Neuronal stem cell (in vitro differentiated cells): ENCODE data around the gene TAAR2.

Experiments used
- DNase-seq: peaks from one replicate; pipeline ENCODE4 v3.0.0-alpha.2; 2013; ENCODE audit warnings: low spot score
- H2AFZ ChIP-seq: one replicate; pipeline ENCODE4 v1.6.1; 2013; ENCODE audit warnings: mild to moderate bottlenecking, low read length, inconsistent platforms
- H2AK5ac ChIP-seq: 2 replicates; pipeline ENCODE4 v1.6.1; 2013; ENCODE audit warnings: low read depth, mild to moderate bottlenecking, inconsistent platforms, low read length, moderate library complexity, mixed read lengths
- H2BK120ac ChIP-seq: 2 replicates; pipeline ENCODE4 v1.6.1; 2013; ENCODE audit warnings: low read depth, mild to moderate bottlenecking, inconsistent platforms, low read length, moderate library complexity, mixed read lengths
- H2BK12ac ChIP-seq: one replicate; pipeline ENCODE4 v1.6.1; 2013; ENCODE audit warnings: low read length, inconsistent platforms
- H2BK15ac ChIP-seq: 2 replicates; pipeline ENCODE4 v1.6.1; 2013; ENCODE audit warnings: mild to moderate bottlenecking, low read length, inconsistent platforms, mixed read lengths
- H2BK5ac ChIP-seq: one replicate; pipeline ENCODE4 v1.6.1; 2013; ENCODE audit warnings: inconsistent platforms, mild to moderate bottlenecking, low read length, moderate library complexity
- H3K14ac ChIP-seq: one replicate; pipeline ENCODE4 v1.6.1; 2013; ENCODE audit warnings: low read length, inconsistent platforms
- H3K18ac ChIP-seq: 2 replicates; pipeline ENCODE4 v1.6.1; 2013; ENCODE audit warnings: low read length, inconsistent platforms
- H3K23ac ChIP-seq: 2 replicates; pipeline ENCODE4 v1.6.1; 2013; ENCODE audit warnings: low read depth, mild to moderate bottlenecking, mixed read lengths, low read length, inconsistent platforms; ENCODE audit not compliant: poor library complexity
- H3K27ac ChIP-seq: replicated peaks from 3 replicates; pipeline ENCODE4 v1.5.1; 2013; ENCODE audit warnings: low read length, inconsistent platforms
- H3K27me3 ChIP-seq, 3 experiments: 2 replicates each; pipeline ENCODE4 v1.6.1; 2013; ENCODE audit warnings: low read length in 3 of 3, mild to moderate bottlenecking in 2 of 3, inconsistent platforms in 1 of 3, low read depth in 1 of 3, mixed read lengths in 1 of 3, moderate library complexity in 1 of 3; ENCODE audit not compliant: control insufficient read depth in 3 of 3, insufficient read depth in 3 of 3
- H3K36me3 ChIP-seq, 2 donors: replicated peaks in 1 of 2; 2 replicates each; pipeline ENCODE4 v1.6.1; 2013; ENCODE audit warnings: low read length in 2 of 2; ENCODE audit not compliant: control insufficient read depth in 2 of 2, insufficient read depth in 2 of 2
- H3K4ac ChIP-seq: 2 replicates; pipeline ENCODE4 v1.6.1; 2013; ENCODE audit warnings: inconsistent platforms, mild to moderate bottlenecking, low read length, moderate library complexity
- H3K4me1 ChIP-seq, 2 donors: 1 replicate in 1 of 2; 2 replicates in 1 of 2; pipeline ENCODE4 v1.6.1; 2013; ENCODE audit warnings: low read length in 2 of 2, low read depth in 1 of 2; ENCODE audit not compliant: control insufficient read depth in 2 of 2, insufficient read depth in 1 of 2
- H3K4me2 ChIP-seq: one replicate; pipeline ENCODE4 v1.6.1; 2013; ENCODE audit warnings: mild to moderate bottlenecking, low read length, inconsistent platforms; ENCODE audit not compliant: insufficient read depth, poor library complexity, severe bottlenecking
- H3K4me3 ChIP-seq, 2 donors: 2 replicates each; pipeline ENCODE4 v1.5.1; 2013; ENCODE audit warnings: low read length in 2 of 2, mild to moderate bottlenecking in 2 of 2, inconsistent platforms in 1 of 2, moderate library complexity in 1 of 2
- H3K79me1 ChIP-seq: one replicate; pipeline ENCODE4 v1.6.1; 2013; ENCODE audit warnings: low read depth, mild to moderate bottlenecking, inconsistent platforms, low read length, moderate library complexity
- H3K9ac ChIP-seq: one replicate; pipeline ENCODE4 v1.6.1; 2013; ENCODE audit warnings: mild to moderate bottlenecking, low read depth, low read length, inconsistent platforms; ENCODE audit not compliant: poor library complexity
- H3K9me3 ChIP-seq, 2 donors: replicated peaks in 1 of 2; 2 replicates each; pipeline versions ENCODE3 to v1.6.1; 2013; ENCODE audit warnings: low read length in 2 of 2, mild to moderate bottlenecking in 2 of 2, inconsistent platforms in 1 of 2, low read depth in 1 of 2, mixed read lengths in 1 of 2, moderate library complexity in 1 of 2; ENCODE audit not compliant: control insufficient read depth in 2 of 2, insufficient read depth in 1 of 2
- H4K8ac ChIP-seq: one replicate; pipeline ENCODE4 v1.6.1; 2013; ENCODE audit warnings: low read depth, mild to moderate bottlenecking, inconsistent platforms, low read length, moderate library complexity
- H4K91ac ChIP-seq: one replicate; pipeline ENCODE4 v1.6.1; 2013; ENCODE audit warnings: low read length, low read depth, mild to moderate bottlenecking, inconsistent platforms; ENCODE audit not compliant: poor library complexity
- whole genome bisulfite sequencing, 2 donors: extraction: QIAGEN DNeasy Blood & Tissue Kit; methylation state at CpG; one replicate each; pipeline ENCODE4 v1.1.7; 2013; ENCODE audit warnings: missing lambda C conversion rate in 2 of 2, mixed read lengths in 1 of 2; ENCODE audit not compliant: insufficient read length in 2 of 2, insufficient replicate concordance in 1 of 2; ENCODE audit errors: extremely low coverage in 2 of 2; 5-methylcytosine and 5-hydroxymethylcytosine counted together

The TAAR2 gene

GRCh38 chr6:132616677-132617076 is 7.4 kb downstream of the TAAR2 start:
- Histone ChIP-seq H3K27me3 (no peaks in the 10 kb centered on the region), H3K14ac (no peak overlapping the region), H4K8ac (no peak overlapping the region)

DNA sequence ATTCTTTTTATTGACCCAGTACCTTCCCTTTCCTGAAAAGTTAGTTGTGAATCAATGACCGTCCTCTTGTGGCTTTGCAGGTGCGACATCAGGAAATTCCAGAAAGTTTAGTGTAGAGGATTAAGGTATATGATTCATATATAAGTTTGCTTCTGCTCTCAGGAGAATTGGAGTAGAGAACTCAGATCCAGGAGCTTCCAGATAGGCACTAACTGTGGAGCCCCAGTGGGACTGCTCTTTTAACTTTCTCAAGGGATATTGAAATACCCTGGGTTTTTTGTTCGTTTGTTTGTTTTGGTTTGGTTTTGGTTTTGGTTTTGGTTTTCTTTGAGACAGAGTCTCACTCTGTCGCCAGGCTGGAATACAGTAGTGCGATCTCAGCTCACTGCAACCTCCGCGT is 9.5 kb downstream of the TAAR2 start:
- H4K8ac ChIP-seq: no peak overlapping the region
- H3K18ac ChIP-seq: no peak overlapping the region

More at GRCh38 chr6:132616677-132617076, 7.4 kb downstream of the TAAR2 start:
- no peak overlapping the region for H3K4me2 ChIP-seq
- H3K4ac ChIP-seq: no peak overlapping the region
- H3K27ac ChIP-seq: peak overlapping the region; percentile 44
- WGBS, 2 donors: no CpG with 5 or more reads among the region's 1 CpG
- H2BK5ac ChIP-seq: no peak overlapping the region
- H2BK15ac ChIP-seq: no peak overlapping the region
- H3K23ac ChIP-seq: no peak overlapping the region
- H4K91ac ChIP-seq: no peak overlapping the region
- no peak overlapping the region for H3K4me3 ChIP-seq
- no peaks in the 10 kb centered on the region for H3K79me1 ChIP-seq
- H3K36me3 ChIP-seq: no peaks in the 10 kb centered on the region
- no peak for DNase-seq
- H3K9me3 ChIP-seq: no peaks in the 10 kb centered on the region
- no peak overlapping the region for H2AK5ac ChIP-seq
- no peak overlapping the region for H3K18ac ChIP-seq
- H2BK120ac ChIP-seq: no peak overlapping the region
- H3K4me1 ChIP-seq: peaks cover 1 to 7% of the 10 kb centered on the region in 2 donors
- no peak overlapping the region for H2BK12ac ChIP-seq
- H2AFZ ChIP-seq: peak overlapping the region; percentile 7
- no peak overlapping the region for H3K9ac ChIP-seq

GRCh38 chr6:132612449-132613108 is 11.5 kb downstream of the TAAR2 start:
- DNase-seq: no peak
- Histone ChIP-seq H4K91ac (no peak overlapping the region), H3K79me1 (no peaks in the 10 kb centered on the region), H3K4ac (no peak overlapping the region), H2AK5ac (no peak overlapping the region), H2BK120ac (no peak overlapping the region), H3K36me3 (no peaks in the 10 kb centered on the region), H3K27ac (no peak overlapping the region), H2BK15ac (no peak overlapping the region), H3K27me3 (no peaks in the 10 kb centered on the region), H3K4me2 (no peak overlapping the region), H2BK12ac (no peak overlapping the region), H4K8ac (no peak overlapping the region), H3K14ac (no peak overlapping the region), H2BK5ac (no peak overlapping the region), H3K4me1 (peaks cover 1 to 16% of the 10 kb centered on the region in 2 donors), H3K9ac (no peak overlapping the region), H3K4me3 (no peak overlapping the region), H3K9me3 (no peaks in the 10 kb centered on the region), H3K23ac (no peak overlapping the region), H2AFZ (no peak overlapping the region), H3K18ac (no peak overlapping the region)
- WGBS, 2 donors: no CpG with 5 or more reads among the region's 4 CpGs

More for the DNA sequence above, 9.5 kb downstream of the TAAR2 start:
- Histone ChIP-seq H2BK12ac (no peak overlapping the region), H3K27me3 (no peaks in the 10 kb centered on the region), H3K79me1 (no peaks in the 10 kb centered on the region), H3K4me2 (no peak overlapping the region), H4K91ac (no peak overlapping the region), H3K23ac (no peak overlapping the region), H3K9me3 (no peaks in the 10 kb centered on the region), H3K27ac (no peak overlapping the region), H2AK5ac (no peak overlapping the region), H2BK15ac (no peak overlapping the region), H2AFZ (no peak overlapping the region), H2BK120ac (no peak overlapping the region), H3K14ac (no peak overlapping the region), H3K36me3 (no peaks in the 10 kb centered on the region), H3K9ac (no peak overlapping the region), H3K4me3 (no peak overlapping the region), H3K4ac (no peak overlapping the region), H3K4me1 (peaks cover 1 to 7% of the 10 kb centered on the region in 2 donors), H2BK5ac (no peak overlapping the region)
- DNase-seq: no peak
- no CpG with 5 or more reads among the region's 7 CpGs for WGBS, 2 donors

DNA sequence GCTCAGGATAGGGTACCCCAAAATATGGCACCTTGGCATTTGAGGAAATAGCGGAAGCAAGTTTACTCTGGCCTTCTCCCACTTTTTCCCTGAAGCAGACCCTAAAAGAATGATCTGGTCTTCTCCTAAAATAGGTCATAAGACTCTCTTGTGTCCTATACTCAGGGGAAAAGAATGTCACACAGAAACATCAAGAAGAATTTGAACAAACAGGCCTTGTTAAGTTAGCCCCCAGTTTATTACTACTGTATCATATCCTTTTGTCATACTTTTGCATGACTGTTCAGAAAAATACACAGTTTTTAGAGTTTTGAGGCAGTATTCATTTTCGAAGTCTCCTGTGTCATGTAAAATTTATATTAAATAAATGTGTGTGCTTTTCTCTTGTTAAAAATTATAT is 12.5 kb downstream of the TAAR2 start:
- Histone ChIP-seq H3K9me3 (no peaks in the 10 kb centered on the region), H4K91ac (no peak overlapping the region), H2BK15ac (no peak overlapping the region), H2BK120ac (no peak overlapping the region), H2BK12ac (no peak overlapping the region), H3K4me3 (no peak overlapping the region), H3K14ac (no peak overlapping the region), H3K9ac (no peak overlapping the region), H3K4me1 (peaks cover 1 to 13% of the 10 kb centered on the region in 2 donors), H3K4me2 (no peak overlapping the region), H3K27ac (no peak overlapping the region), H3K4ac (no peak overlapping the region), H3K36me3 (no peaks in the 10 kb centered on the region), H4K8ac (no peak overlapping the region), H2BK5ac (no peak overlapping the region), H3K79me1 (no peaks in the 10 kb centered on the region), H3K18ac (no peak overlapping the region), H2AFZ (no peak overlapping the region), H2AK5ac (no peak overlapping the region), H3K27me3 (no peaks in the 10 kb centered on the region), H3K23ac (no peak overlapping the region)
- no CpG with 5 or more reads among the region's 2 CpGs for WGBS, 2 donors
- no peak for DNase-seq
